ENCODE data around the gene KDM4C.
"Not testable (repeated sequence)": the region's sequence is repeated elsewhere in the genome, so short reads cannot be mapped to it uniquely, and the experiment has no call there.

KDM4C gene

DNA sequence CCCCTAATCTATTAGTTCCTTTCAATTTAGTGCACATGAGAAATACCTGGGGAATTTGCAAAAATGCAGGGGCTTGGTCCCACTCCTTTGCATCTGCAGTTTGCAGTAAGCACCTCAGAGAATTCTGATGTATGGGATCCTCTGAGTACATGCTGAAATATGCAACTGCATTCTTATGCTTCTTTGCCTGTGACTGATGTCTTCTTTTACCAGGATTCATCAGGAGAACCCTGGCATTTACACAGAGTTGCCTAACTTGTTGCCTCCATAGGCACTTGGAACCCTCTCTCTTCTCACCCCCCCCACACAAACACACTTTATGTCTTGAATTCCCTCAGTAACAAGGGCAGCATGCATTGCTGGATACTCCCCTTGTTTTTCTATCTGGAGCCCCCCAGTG lies 173.1 kb downstream of the KDM4C start:
- no peak for DNase-seq (ENCODE audit: low read depth, low spot score)

GRCh38 chr9:6931913-6932312 lies 174.1 kb downstream of the KDM4C start:
- no peak for DNase-seq (ENCODE audit: low read depth, low spot score)

- no peak for DNase-seq (ENCODE audit: low read depth, low spot score)
Observed at GRCh38 chr9:6936103-6936502, 178.3 kb downstream of the KDM4C start.

DNA sequence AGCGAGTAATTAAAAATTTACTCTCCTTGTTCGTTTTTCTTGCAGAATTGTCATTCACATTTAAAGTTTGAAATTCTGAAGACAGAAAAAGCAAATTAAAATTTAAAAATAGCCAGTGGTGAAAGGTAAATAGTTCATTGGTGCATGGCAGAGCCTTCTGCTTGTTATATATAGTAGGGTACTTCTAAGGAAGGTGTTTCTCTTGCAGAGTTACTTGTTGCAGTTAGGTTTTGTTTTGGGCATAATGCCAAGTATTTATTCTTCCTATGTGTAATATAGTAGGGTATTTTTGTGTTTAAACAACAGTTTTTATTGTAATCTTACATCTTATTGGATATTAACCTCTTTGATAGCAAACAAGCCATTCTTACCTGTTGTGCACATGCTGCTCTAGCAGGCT lies 179.4 kb downstream of the KDM4C start:
- DNase-seq (ENCODE audit: low read depth, low spot score), result no peak

GRCh38 chr9:6938447-6938846 lies 180.7 kb downstream of the KDM4C start:
- DNase-seq (ENCODE audit: low read depth, low spot score), result peak; percentile 55

- peak; percentile 33 for DNase-seq (ENCODE audit: low read depth, low spot score)
Observed at GRCh38 chr9:6938873-6939272, 181.1 kb downstream of the KDM4C start.

GRCh38 chr9:6941501-6941900 lies 183.7 kb downstream of the KDM4C start:
- no peak for DNase-seq (ENCODE audit: low read depth, low spot score)

GRCh38 chr9:6942406-6942805 lies 184.6 kb downstream of the KDM4C start:
- no peak for DNase-seq (ENCODE audit: low read depth, low spot score)

GRCh38 chr9:6943293-6943692 lies 185.5 kb downstream of the KDM4C start:
- no peak for DNase-seq (ENCODE audit: low read depth, low spot score)

GRCh38 chr9:6944093-6944551 lies 186.3 kb downstream of the KDM4C start:
- no peak for DNase-seq (ENCODE audit: low read depth, low spot score)

DNA sequence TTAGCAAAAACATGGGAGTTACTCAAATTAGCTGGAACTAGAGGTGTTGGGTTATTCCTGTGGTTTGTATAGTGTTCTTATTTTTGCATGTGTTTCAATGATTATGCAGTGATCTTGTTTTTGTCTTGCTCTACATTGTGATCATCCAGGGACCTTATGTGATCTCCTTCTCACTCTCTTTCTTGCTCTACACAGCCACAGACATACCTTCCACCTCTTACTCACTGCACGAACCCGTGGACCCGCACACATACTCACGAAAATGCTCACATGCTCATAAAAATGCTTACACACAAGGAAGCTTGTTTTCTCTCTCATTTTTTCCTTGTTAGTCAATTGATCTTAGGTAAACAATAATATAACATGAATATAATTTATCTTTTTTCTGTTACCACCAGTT lies 187.1 kb downstream of the KDM4C start:
- DNase-seq (ENCODE audit: low read depth, low spot score), result no peak

DNA sequence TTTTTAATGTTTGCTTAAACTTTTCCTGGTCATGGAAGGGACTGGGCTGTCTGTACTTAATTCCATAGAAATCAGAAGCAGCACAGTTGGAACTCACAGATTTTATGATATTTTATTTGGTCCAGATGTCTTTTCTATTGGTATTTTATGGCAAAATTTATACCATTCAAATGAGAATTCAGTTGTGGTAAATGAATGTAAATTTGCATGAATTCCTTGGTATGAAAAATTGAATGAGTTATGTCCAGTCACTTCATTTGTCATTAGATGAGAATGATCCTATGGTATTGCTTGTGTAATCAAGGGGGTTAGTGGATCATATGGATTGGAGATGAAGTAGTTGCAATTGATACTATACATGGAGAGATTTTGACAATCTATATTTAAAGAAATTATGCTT lies 188.0 kb downstream of the KDM4C start:
- DNase-seq (ENCODE audit: low read depth, low spot score), result no peak

DNA sequence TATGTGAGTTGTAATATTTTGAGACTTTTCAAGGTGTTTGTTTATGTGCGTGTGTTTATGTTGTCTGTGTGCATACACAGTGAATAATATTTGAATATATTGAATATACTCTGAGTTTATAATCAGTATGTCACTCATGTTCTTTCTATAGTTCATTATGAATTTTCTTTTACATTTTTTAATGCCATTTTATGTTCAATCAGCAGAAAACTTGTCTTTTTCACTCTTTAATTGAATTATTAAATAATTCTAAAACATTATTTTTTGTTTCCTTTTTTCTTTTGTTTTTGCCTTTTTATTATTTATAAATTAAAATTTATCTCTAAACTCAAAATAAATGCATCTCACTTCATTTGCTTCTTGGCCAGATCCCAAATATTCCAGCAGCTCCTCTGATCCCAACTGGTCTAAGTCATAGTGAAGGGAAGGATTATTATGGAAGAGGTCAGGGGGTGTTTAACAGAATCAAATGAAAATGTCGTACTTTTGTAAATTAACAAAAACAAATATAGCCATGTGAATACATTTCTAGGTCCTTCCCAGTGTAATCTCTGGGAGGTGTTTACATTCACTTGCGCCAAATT lies 188.9 kb downstream of the KDM4C start:
- DNase-seq (ENCODE audit: low read depth, low spot score), result no peak

DNA sequence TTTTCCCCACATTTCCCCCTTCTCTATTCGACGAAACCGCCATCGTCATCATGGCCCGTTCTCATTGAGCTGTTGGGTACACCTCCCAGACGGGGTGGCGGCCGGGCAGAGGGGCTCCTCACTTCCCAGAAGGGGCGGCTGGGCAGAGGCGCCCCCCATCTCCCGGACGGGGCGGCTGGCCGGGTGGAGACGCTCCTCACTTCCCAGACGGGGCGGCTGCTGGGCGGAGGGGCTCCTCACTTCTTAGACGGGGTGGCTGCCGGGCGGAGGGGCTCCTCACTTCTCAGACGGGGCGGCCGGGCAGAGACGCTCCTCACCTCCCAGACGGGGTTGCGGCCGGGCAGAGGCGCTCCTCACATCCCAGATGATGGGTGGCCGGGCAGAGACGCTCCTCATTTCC lies 191.1 kb downstream of the KDM4C start:
- not testable (repeated sequence) for DNase-seq (ENCODE audit: low read depth, low spot score)

GRCh38 chr9:6955251-6955921 lies 197.6 kb downstream of the KDM4C start:
- DNase-seq (ENCODE audit: low read depth, low spot score), result no peak

DNA sequence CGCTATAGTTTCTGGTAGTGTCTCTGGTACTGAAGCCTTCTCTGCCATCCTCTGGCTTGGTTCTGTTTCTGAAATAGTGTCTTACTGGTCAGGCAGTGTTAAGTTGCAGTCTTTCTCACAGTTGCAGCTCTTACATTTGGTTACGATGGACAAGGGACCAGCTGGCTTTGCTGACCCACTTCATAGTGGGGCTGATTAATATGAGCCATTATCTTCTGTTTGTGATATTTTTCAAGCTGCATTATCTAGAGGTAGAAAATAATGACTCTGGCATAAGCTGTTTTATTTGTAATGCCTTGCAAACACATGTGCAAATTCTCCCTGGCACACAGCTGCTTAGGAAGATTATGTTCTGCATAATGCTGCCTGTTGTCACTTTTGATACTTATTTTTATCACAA lies 199.1 kb downstream of the KDM4C start:
- DNase-seq (ENCODE audit: low read depth, low spot score), result no peak

- DNase-seq (ENCODE audit: low read depth, low spot score), result no peak
Observed at GRCh38 chr9:6959270-6960000, 201.7 kb downstream of the KDM4C start.

DNA sequence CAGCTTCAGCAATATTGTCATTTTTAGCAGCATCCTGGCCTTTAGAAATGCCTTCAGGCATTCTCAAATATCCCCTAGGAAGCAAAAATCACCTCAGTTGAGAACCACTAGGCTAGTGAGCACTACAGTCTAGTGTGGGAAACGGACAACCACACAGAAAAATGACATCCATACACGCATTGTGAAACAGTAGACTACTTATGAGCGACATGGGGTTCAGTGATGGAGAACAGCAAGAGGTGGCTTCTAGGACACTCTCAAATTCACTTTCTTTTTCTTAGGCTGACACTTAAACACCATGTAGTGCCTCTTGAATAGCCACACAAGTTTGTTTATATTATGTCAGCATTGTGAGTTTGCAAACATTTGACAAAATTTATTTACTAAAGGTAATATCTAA lies 203.0 kb downstream of the KDM4C start:
- DNase-seq (ENCODE audit: low read depth, low spot score), result no peak

DNA sequence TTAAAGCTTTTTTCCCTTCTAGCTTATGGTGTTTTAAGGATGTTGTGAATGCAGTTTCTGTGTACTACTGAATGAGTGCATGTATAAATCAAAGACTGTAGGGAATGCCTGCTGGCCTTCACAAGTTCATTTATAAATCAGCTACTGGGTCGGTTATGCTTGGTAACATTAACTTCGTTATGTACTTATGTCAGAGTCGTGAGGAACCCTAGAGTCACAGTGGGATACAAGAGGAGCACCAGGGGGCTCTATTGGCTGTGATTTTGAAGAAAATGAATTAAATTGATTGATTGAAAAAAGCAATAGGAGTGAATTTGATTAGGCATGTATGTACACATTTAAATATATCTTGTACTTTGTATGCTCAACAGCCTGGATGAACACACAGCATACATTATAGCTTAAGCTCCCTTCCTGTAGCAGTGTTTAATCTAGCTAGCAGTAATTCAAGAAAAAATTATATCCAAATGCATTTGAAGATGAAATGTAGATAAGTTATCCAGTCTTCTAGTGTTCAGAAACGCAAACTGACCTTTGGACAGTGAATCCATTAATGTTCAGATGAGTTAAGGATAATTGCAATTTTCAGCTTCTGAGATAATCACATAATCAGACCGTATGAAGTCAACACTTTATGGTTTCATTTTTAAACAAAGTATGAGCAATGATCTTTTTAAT lies 204.2 kb downstream of the KDM4C start:
- DNase-seq (ENCODE audit: low read depth, low spot score), result no peak

DNA sequence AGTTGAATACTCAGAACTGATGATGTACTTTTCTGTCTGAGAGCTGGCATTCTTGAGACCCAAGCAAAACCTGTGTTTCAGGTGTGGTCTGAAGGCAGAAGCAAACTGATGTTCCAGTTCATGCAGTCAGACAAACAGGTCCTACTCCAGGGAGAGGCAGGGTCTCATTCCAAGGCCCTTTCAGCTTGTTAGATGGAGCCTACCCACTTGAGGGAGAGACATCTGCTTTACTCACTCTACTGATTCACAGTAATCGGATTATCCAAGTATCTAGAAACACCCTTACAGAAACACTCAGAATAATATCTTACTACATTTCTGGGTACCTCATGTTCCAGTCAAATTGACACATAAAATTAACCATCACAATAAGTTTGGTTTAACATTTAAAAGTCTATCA lies 207.8 kb downstream of the KDM4C start:
- no peak for DNase-seq (ENCODE audit: low read depth, low spot score)

- DNase-seq (ENCODE audit: low read depth, low spot score), result no peak
Observed at GRCh38 chr9:6968271-6968670, 210.5 kb downstream of the KDM4C start.

DNA sequence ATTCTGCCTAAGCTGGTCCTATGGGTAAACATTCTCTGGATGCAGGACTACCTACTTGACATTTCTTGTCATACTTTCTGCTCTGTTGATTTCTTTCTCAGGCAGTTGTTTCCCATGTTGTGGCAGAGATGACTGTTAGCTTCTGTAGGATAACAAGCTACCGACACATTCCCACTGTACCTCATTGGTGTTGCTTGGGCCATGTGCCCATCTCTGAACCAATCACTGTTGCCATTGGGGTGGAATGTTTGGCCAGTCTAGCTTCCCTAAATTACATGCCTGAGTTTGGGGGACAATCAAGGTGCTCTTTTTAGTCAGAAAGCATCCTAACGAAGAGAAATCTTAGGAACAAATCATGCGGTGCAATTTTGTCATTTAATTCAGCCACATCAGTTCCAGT lies 212.0 kb downstream of the KDM4C start:
- DNase-seq (ENCODE audit: low read depth, low spot score), result no peak
